Gastrocnemius medialis (tissue), 4 donors: ENCODE data around the gene COG7. TPM values are rescaled to one million over a fixed set of nuclear protein-coding genes. Genes with fewer than 3 reads are reported as not detected.
A peak's percentile ranks its signal among the peaks of the same experiment; 100 is the strongest.

Experiments
- ATAC-seq, 2 donors: fragments of 150-250 bp; one replicate each; pipeline ENCODE4 v1.9.1; 2016
- DNase-seq, 2 donors: peaks; one replicate each; pipeline ENCODE4 v3.0.0-alpha.2; 2019
- H3K27ac ChIP-seq, 4 donors: fragments of 200-600 bp; sonication (generic); 1 replicate in 1 of 4; 2 replicates in 3 of 4; pipeline ENCODE4 v1.5.1; 2016 to 2018; ENCODE audit warnings: mild to moderate bottlenecking in 2 of 4, moderate library complexity in 1 of 4
- H3K27me3 ChIP-seq, 3 donors: fragments of 200-600 bp; sonication (generic) in 2 of 3; 1 replicate in 1 of 3; 2 replicates in 2 of 3; pipeline versions ENCODE4 v1.5.1 to v1.6.0; 2016 to 2019; ENCODE audit warnings: mild to moderate bottlenecking in 1 of 3, moderate library complexity in 1 of 3
- H3K36me3 ChIP-seq, 2 donors: fragments of 200-600 bp; sonication (generic) in 1 of 2; one replicate each; pipeline ENCODE4 v1.5.1; 2017 to 2018
- H3K4me1 ChIP-seq, 2 donors: fragments of 200-600 bp; sonication (generic) in 1 of 2; one replicate each; pipeline ENCODE4 v1.5.1; 2016 to 2017; ENCODE audit warnings: mild to moderate bottlenecking in 2 of 2
- H3K4me3 ChIP-seq, 4 donors: fragments of 200-600 bp; sonication (generic) in 3 of 4; 1 replicate in 1 of 4; 2 replicates in 3 of 4; pipeline ENCODE4 v1.5.1; 2016 to 2019; ENCODE audit warnings: mild to moderate bottlenecking in 2 of 4
- H3K9me3 ChIP-seq, 3 donors: fragments of 200-600 bp; sonication (generic) in 2 of 3; 1 replicate in 1 of 3; 2 replicates in 2 of 3; pipeline ENCODE4 v1.5.1; 2016 to 2019
- POLR2A ChIP-seq, 2 donors: fragments of 450-650 bp; IDR thresholded peaks; one replicate each; pipeline ENCODE4 v1.6.1; 2017; ENCODE audit warnings: antibody characterized with exemption in 2 of 2, mild to moderate bottlenecking in 2 of 2, moderate library complexity in 2 of 2
- in situ Hi-C, 4 donors: fragments of 200-750 bp; cut with MboI; loops; one replicate each; pipeline versions ENCODE4 v1.15.0 to v1.8.0; 2017; ENCODE audit warnings: low sequenced_read_pairs in 4 of 4
- intact Hi-C: fragments of 100-400 bp; cut with DNase I; formaldehyde crosslinking; loops from one replicate; pipeline ENCODE4 v1.15.1; 2023; ENCODE audit warnings: low total_unique reads
- total RNA-seq, 4 donors: library from RNA; depleted of rRNA; stranded (reverse); fragments of >200 nt; gene quantifications; one replicate each; pipeline versions ENCODE4 v1.1.0 to v1.2.3, GENCODE V29; 2016
- TF ChIP-seq, protein P1 (sequence below), 5 experiments: fragments of 450-650 bp in 3 of 5; fragments of 200-600 bp in 2 of 5; sonication (generic) in 2 of 5; IDR thresholded peaks in 4 of 5; conservative IDR thresholded peaks in 1 of 5; 1 replicate in 4 of 5; 2 replicates in 1 of 5; pipeline ENCODE4 v1.5.1; 2016 to 2019; ENCODE audit warnings: antibody characterized with exemption in 5 of 5, mild to moderate bottlenecking in 3 of 5, moderate library complexity in 3 of 5

Gene COG7
- total RNA-seq, 4 donors from 2014 or later: 6.6 to 12.9 (median 7.1) TPM

DNA sequence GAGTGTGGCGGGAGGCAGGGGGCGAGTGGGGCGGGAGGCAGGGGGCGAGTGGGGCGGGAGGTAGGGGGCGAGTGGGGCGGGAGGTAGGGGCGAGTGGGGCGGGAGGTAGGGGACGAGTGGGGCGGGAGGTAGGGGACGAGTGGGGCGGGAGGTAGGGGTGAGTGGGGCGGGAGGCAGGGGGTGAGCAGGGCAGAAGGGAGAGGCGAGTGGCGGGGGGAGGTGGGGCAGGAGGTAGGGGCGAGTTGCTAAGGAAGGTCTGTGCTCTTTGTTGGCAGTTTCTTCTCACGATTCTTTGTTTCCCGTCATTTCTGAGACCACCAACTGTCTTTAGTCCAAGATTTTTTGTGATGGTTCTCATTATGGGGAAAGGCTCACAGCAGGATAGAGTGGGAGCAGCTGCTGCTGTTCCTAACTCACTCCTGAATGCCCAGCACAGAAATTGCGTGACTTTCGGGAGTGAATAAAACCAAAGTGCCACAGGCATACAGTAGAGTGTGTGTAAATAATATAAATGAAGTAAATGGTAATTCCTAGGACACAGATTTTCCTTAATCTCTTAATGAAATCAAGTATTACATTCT, 44.7 kb downstream of the COG7 start:
- no peak for ATAC-seq
- no peak for TF ChIP-seq POLR2A (IDR thresholded peaks at IDR 0.05)
- TF ChIP-seq, protein P1, sequence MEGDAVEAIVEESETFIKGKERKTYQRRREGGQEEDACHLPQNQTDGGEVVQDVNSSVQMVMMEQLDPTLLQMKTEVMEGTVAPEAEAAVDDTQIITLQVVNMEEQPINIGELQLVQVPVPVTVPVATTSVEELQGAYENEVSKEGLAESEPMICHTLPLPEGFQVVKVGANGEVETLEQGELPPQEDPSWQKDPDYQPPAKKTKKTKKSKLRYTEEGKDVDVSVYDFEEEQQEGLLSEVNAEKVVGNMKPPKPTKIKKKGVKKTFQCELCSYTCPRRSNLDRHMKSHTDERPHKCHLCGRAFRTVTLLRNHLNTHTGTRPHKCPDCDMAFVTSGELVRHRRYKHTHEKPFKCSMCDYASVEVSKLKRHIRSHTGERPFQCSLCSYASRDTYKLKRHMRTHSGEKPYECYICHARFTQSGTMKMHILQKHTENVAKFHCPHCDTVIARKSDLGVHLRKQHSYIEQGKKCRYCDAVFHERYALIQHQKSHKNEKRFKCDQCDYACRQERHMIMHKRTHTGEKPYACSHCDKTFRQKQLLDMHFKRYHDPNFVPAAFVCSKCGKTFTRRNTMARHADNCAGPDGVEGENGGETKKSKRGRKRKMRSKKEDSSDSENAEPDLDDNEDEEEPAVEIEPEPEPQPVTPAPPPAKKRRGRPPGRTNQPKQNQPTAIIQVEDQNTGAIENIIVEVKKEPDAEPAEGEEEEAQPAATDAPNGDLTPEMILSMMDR (IDR thresholded peaks at IDR 0.05 in 4 of 5, conservative IDR thresholded peaks at IDR 0.05 in 1 of 5): no peak
- intact Hi-C loops (no loop called here), in situ Hi-C loops (no loop called here)
- peaks cover 0 to 49% of the 10 kb centered on the region in 2 donors for H3K36me3 ChIP-seq
- H3K27ac ChIP-seq: peak overlapping the region in 2 of 4 donors; percentile 44 to 54
- peaks cover 4 to 5% of the 10 kb centered on the region in 2 donors for H3K4me1 ChIP-seq
- no peaks in the 10 kb centered on the region for H3K27me3 ChIP-seq
- DNase-seq: no peak
- H3K4me3 ChIP-seq: no peak overlapping the region
- no peaks in the 10 kb centered on the region for H3K9me3 ChIP-seq

DNA sequence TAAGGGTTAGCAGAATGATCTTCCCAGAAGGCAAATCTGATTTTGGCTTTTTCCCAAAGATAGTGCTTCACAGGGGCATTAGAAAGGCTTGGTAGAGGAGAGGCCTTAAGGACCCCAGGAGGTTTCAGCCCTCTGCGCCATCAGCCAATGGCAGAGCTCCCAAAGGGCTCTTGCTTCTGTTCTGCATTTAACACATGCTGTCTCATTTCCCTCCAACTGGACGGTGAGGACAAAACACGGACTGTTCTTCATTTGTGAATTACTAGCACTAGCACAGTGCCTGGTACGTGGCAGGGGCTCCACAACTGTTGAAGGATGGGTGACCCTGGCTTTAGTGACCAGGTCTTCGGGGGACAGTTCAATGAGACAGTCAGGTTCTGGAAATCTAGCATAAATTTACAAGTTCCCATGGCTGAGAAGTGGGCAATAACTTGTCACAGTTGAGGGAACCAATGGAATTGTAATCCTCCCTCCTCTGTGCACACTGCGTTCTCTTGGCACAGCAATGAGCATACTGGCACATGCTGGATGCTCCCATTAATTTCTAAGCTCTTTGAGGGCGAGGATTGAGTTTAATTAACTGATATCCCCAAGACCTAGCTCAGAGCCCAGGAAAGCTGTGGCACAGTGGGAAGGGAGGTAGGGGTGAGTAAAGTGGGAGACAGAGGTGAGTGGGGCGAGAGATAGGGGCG, 45.4 kb downstream of the COG7 start:
- in situ Hi-C loops (no loop called here), intact Hi-C loops (no loop called here)
- H3K4me3 ChIP-seq: no peak overlapping the region
- no peak for TF ChIP-seq POLR2A (IDR thresholded peaks at IDR 0.05)
- TF ChIP-seq, protein P1 (IDR thresholded peaks at IDR 0.05 in 4 of 5, conservative IDR thresholded peaks at IDR 0.05 in 1 of 5): no peak
- DNase-seq (no peak), ATAC-seq (no peak)
- no peaks in the 10 kb centered on the region for H3K9me3 ChIP-seq
- H3K27ac ChIP-seq: no peak overlapping the region
- peaks cover 4 to 10% of the 10 kb centered on the region in 2 donors for H3K4me1 ChIP-seq
- H3K36me3 ChIP-seq: peaks cover 0 to 54% of the 10 kb centered on the region in 2 donors
- H3K27me3 ChIP-seq: no peaks in the 10 kb centered on the region

DNA sequence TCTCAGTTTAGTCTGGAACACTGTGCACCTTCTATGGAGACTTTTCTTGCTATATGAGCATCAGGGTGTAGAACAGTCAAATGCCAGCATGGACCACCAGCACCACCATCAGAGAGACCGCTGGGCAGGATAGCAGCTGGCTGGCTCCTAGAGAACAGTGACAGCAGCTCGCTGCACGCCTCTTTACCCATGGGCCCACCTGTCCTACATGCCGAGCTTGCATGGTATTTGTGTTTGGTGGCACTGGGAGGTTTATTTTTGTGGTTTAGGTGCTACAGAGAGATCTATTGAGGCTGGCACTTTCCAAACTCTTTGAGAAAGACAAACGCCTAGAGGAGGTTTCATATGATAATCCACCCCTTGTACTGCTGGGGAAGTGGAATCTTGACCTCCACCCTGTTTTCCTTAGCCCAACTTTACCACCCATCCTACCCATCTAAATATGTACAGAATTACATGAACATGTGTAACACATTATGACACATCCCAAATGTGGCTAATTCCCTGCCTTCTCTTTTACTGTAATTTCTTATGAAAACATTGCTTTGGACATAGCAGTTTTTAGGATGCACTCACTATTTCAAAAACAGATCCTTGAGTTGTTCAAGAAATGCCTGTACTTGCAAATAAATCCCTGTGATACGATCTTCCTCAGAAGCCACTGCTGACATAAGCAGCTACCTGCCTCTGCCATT, 46.3 kb downstream of the COG7 start:
- TF ChIP-seq, protein P1 (IDR thresholded peaks at IDR 0.05 in 4 of 5, conservative IDR thresholded peaks at IDR 0.05 in 1 of 5): no peak
- no peak for TF ChIP-seq POLR2A (IDR thresholded peaks at IDR 0.05)
- H3K4me1 ChIP-seq: peaks cover 4 to 10% of the 10 kb centered on the region in 2 donors
- H3K4me3 ChIP-seq: no peak overlapping the region
- no peak overlapping the region for H3K27ac ChIP-seq
- intact Hi-C loops (no loop called here), in situ Hi-C loops (no loop called here)
- H3K27me3 ChIP-seq: no peaks in the 10 kb centered on the region
- no peak for DNase-seq
- no peaks in the 10 kb centered on the region for H3K9me3 ChIP-seq
- peaks cover 0 to 52% of the 10 kb centered on the region in 2 donors for H3K36me3 ChIP-seq
- no peak for ATAC-seq

DNA sequence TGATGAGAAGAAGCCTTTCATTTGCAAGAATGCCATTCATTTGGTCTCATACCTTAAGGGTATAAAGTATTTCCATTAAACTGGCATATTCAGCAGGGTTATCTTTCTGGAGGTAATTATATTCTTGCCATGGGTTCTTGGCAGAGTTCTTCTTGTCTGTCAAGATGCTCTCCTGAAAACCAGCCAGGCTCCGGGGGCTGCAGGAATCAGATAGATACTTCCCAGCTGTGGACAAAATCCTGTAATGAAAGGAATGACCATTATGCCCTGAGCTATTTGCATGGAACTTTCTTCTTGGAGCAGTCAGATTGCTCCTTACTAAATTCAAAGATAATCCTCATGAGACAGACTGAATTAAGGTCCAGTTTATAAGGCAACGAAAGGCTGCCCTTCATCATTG, 47.0 kb downstream of the COG7 start:
- no peak for TF ChIP-seq POLR2A (IDR thresholded peaks at IDR 0.05)
- TF ChIP-seq, protein P1 (IDR thresholded peaks at IDR 0.05 in 4 of 5, conservative IDR thresholded peaks at IDR 0.05 in 1 of 5): no peak
- DNase-seq: no peak
- Histone ChIP-seq H3K4me1 (peaks cover 4 to 10% of the 10 kb centered on the region in 2 donors), H3K9me3 (no peaks in the 10 kb centered on the region), H3K27me3 (no peaks in the 10 kb centered on the region), H3K4me3 (no peak overlapping the region), H3K36me3 (peaks cover 0 to 52% of the 10 kb centered on the region in 2 donors), H3K27ac (no peak overlapping the region)
- ATAC-seq: no peak
- in situ Hi-C loops (no loop called here), intact Hi-C loops (no loop called here)
